B cell (primary cell): ENCODE data around the gene VWA8.

Experiments
- EZH2 ChIP-seq: IDR thresholded peaks from 2 replicates; pipeline ENCODE4 v1.6.1; 2012; ENCODE audit warnings: borderline replicate concordance, low read depth, mild to moderate bottlenecking, moderate library complexity, low read length; ENCODE audit not compliant: insufficient read depth, poor library complexity, severe bottlenecking
- TF ChIP-seq, protein P1 (sequence below): fragments of 200-600 bp; IDR thresholded peaks from one replicate; pipeline ENCODE4 v1.8.0; 2022; ENCODE audit warnings: antibody characterized with exemption, mild to moderate bottlenecking

GRCh38 chr13:41961466-41961760 is 504 bp upstream of the VWA8 start:
- TF ChIP-seq, protein P1, sequence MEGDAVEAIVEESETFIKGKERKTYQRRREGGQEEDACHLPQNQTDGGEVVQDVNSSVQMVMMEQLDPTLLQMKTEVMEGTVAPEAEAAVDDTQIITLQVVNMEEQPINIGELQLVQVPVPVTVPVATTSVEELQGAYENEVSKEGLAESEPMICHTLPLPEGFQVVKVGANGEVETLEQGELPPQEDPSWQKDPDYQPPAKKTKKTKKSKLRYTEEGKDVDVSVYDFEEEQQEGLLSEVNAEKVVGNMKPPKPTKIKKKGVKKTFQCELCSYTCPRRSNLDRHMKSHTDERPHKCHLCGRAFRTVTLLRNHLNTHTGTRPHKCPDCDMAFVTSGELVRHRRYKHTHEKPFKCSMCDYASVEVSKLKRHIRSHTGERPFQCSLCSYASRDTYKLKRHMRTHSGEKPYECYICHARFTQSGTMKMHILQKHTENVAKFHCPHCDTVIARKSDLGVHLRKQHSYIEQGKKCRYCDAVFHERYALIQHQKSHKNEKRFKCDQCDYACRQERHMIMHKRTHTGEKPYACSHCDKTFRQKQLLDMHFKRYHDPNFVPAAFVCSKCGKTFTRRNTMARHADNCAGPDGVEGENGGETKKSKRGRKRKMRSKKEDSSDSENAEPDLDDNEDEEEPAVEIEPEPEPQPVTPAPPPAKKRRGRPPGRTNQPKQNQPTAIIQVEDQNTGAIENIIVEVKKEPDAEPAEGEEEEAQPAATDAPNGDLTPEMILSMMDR, result no peak
- no peak for TF ChIP-seq EZH2
